H1 (cell line): ENCODE data around the gene NFIA. TPM values are rescaled to one million over a fixed set of nuclear protein-coding genes. Genes with fewer than 3 reads are reported as not detected.

Experiments used
- BCL11A ChIP-seq, 2 experiments: IDR thresholded peaks; one replicate each; pipeline ENCODE4 v1.6.1; 2011; ENCODE audit warnings: low read depth in 2 of 2, low read length in 2 of 2, mild to moderate bottlenecking in 2 of 2
- CEBPB ChIP-seq: IDR thresholded peaks from 2 replicates; pipeline ENCODE4 v1.6.1; 2012; ENCODE audit warnings: low read depth, low read length
- FOSL1 ChIP-seq: IDR thresholded peaks from 2 replicates; pipeline ENCODE4 v1.6.1; 2011; ENCODE audit warnings: mild to moderate bottlenecking, low read depth, low read length, moderate library complexity; ENCODE audit not compliant: insufficient read depth
- HDAC6 ChIP-seq: IDR thresholded peaks from one replicate; pipeline ENCODE4 v1.7.1; 2012; ENCODE audit warnings: low read depth, mild to moderate bottlenecking, inconsistent platforms, low read length, moderate library complexity
- SIN3A ChIP-seq, 2 experiments: IDR thresholded peaks in 1 of 2; conservative IDR thresholded peaks in 1 of 2; 2 replicates each; pipeline ENCODE4 v1.6.1; 2011 to 2012; ENCODE audit warnings: low read length in 2 of 2, improper control_type of control experiment in 1 of 2, low read depth in 1 of 2, mild to moderate bottlenecking in 1 of 2
- TBP ChIP-seq: IDR thresholded peaks from 2 replicates; pipeline ENCODE4 v1.6.1; 2011; ENCODE audit warnings: low read depth, low read length, improper control_type of control experiment
- polyA plus RNA-seq, 7 experiments: library from polyadenylated mRNA; depleted of rRNA in 3 of 7; stranded (reverse) in 5 of 7; unstranded in 2 of 7; fragments of >200 nt in 5 of 7; fragments of 200-250 nt in 2 of 7; gene quantifications; 1 replicate in 5 of 7; 2 replicates in 1 of 7; 4 replicates in 1 of 7; pipeline versions ENCODE4 v1.2.1 to v1.2.3, GENCODE V29; 2011 to 2013; ENCODE audit warnings: missing spikeins in 2 of 7, mixed read lengths in 2 of 7
- total RNA-seq: library from RNA; stranded (reverse); fragmentation: NEBNext Ultra II Directional; extraction: Animal tissue kit (Norgen Biotek cat#: 25700); gene quantifications from 2 replicates; pipeline ENCODE4 v1.2.1, GENCODE V29; 2021
- TF ChIP-seq, protein P1 (sequence below): fragments of 300-600 bp; sonication (generic); IDR thresholded peaks from 2 replicates; pipeline ENCODE4 v1.7.1; 2012; ENCODE audit warnings: low read length, moderate library complexity, mild to moderate bottlenecking, inconsistent platforms; ENCODE audit not compliant: insufficient replicate concordance

Gene NFIA
- total and polyA plus RNA-seq, 2 of the 8 experiments (the other 6 are each of a cell fraction or from before 2014, with no cell fraction given), result 1.8 to 2.3 TPM

GRCh38 chr1:61386770-61387169, 304.4 kb downstream of the NFIA start (continued):
- TF ChIP-seq, protein P1, sequence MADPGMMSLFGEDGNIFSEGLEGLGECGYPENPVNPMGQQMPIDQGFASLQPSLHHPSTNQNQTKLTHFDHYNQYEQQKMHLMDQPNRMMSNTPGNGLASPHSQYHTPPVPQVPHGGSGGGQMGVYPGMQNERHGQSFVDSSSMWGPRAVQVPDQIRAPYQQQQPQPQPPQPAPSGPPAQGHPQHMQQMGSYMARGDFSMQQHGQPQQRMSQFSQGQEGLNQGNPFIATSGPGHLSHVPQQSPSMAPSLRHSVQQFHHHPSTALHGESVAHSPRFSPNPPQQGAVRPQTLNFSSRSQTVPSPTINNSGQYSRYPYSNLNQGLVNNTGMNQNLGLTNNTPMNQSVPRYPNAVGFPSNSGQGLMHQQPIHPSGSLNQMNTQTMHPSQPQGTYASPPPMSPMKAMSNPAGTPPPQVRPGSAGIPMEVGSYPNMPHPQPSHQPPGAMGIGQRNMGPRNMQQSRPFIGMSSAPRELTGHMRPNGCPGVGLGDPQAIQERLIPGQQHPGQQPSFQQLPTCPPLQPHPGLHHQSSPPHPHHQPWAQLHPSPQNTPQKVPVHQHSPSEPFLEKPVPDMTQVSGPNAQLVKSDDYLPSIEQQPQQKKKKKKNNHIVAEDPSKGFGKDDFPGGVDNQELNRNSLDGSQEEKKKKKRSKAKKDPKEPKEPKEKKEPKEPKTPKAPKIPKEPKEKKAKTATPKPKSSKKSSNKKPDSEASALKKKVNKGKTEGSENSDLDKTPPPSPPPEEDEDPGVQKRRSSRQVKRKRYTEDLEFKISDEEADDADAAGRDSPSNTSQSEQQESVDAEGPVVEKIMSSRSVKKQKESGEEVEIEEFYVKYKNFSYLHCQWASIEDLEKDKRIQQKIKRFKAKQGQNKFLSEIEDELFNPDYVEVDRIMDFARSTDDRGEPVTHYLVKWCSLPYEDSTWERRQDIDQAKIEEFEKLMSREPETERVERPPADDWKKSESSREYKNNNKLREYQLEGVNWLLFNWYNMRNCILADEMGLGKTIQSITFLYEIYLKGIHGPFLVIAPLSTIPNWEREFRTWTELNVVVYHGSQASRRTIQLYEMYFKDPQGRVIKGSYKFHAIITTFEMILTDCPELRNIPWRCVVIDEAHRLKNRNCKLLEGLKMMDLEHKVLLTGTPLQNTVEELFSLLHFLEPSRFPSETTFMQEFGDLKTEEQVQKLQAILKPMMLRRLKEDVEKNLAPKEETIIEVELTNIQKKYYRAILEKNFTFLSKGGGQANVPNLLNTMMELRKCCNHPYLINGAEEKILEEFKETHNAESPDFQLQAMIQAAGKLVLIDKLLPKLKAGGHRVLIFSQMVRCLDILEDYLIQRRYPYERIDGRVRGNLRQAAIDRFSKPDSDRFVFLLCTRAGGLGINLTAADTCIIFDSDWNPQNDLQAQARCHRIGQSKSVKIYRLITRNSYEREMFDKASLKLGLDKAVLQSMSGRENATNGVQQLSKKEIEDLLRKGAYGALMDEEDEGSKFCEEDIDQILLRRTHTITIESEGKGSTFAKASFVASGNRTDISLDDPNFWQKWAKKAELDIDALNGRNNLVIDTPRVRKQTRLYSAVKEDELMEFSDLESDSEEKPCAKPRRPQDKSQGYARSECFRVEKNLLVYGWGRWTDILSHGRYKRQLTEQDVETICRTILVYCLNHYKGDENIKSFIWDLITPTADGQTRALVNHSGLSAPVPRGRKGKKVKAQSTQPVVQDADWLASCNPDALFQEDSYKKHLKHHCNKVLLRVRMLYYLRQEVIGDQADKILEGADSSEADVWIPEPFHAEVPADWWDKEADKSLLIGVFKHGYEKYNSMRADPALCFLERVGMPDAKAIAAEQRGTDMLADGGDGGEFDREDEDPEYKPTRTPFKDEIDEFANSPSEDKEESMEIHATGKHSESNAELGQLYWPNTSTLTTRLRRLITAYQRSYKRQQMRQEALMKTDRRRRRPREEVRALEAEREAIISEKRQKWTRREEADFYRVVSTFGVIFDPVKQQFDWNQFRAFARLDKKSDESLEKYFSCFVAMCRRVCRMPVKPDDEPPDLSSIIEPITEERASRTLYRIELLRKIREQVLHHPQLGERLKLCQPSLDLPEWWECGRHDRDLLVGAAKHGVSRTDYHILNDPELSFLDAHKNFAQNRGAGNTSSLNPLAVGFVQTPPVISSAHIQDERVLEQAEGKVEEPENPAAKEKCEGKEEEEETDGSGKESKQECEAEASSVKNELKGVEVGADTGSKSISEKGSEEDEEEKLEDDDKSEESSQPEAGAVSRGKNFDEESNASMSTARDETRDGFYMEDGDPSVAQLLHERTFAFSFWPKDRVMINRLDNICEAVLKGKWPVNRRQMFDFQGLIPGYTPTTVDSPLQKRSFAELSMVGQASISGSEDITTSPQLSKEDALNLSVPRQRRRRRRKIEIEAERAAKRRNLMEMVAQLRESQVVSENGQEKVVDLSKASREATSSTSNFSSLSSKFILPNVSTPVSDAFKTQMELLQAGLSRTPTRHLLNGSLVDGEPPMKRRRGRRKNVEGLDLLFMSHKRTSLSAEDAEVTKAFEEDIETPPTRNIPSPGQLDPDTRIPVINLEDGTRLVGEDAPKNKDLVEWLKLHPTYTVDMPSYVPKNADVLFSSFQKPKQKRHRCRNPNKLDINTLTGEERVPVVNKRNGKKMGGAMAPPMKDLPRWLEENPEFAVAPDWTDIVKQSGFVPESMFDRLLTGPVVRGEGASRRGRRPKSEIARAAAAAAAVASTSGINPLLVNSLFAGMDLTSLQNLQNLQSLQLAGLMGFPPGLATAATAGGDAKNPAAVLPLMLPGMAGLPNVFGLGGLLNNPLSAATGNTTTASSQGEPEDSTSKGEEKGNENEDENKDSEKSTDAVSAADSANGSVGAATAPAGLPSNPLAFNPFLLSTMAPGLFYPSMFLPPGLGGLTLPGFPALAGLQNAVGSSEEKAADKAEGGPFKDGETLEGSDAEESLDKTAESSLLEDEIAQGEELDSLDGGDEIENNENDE, result no peak
- TF ChIP-seq HDAC6 (no peak), SIN3A (conservative IDR thresholded peaks at IDR 0.05 in 1 of 2, IDR thresholded peaks at IDR 0.05 in 1 of 2; ENCODE audit: low read depth in 1 of 2, low read length in 2 of 2) (no peak), TBP (no peak), FOSL1 (no peak), CEBPB (no peak), BCL11A (IDR thresholded peaks at IDR 0.05; ENCODE audit: low read depth in 2 of 2, low read length in 2 of 2) (no peak)
